HG02610 (cell line): ENCODE data around the gene CCNI.
"Not testable (repeated sequence)": the region's sequence is repeated elsewhere in the genome, so short reads cannot be mapped to it uniquely, and the experiment has no call there.

Experiments
- ATAC-seq: cut with Tn5 transposase; IDR thresholded peaks from one replicate; pipeline ENCODE4 v1.9.1; 2021; ENCODE audit warnings: mild to moderate bottlenecking, moderate library complexity; ENCODE audit not compliant: unreplicated experiment

Gene CCNI

DNA sequence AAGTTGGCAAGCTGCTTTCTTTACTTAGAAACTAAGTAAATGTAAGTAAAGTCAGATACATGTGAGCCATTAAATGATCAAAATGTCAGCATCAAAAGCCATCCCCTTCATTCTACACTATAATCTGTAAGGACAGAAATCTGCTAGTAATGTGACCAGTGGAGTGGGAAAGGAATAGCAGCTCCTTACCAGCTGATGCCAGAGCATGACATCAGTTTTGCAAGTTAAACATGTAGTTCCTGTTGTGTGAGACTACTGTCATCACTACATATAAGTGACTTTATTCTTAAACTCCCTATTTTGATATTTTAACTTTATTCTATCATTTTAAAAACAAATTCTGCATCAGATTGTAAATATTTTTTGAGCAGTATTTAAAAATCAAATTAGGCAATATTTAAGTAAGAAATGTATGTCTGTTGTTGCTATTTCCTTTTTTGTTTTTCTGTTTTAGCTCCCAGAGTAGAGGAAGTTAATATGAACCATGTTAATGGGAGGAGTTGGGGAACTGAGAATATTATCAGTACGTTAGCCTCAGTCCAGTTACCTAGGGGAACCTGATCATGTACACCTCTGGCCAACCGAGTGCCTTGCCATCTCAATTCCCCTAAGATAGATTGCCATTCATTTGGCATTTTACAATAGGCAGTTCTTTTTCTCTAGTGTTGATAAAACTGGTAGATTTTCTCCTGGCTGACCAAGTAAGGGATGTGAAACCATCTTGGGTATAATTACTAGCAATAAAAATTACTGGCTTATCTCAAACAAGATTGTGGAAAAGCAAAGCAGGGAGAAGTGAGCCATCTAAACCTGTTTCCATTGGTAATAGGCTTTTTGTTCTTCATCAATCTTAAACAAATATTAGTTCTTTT lies 34.7 kb downstream of the CCNI start:
- no peak for ATAC-seq

DNA sequence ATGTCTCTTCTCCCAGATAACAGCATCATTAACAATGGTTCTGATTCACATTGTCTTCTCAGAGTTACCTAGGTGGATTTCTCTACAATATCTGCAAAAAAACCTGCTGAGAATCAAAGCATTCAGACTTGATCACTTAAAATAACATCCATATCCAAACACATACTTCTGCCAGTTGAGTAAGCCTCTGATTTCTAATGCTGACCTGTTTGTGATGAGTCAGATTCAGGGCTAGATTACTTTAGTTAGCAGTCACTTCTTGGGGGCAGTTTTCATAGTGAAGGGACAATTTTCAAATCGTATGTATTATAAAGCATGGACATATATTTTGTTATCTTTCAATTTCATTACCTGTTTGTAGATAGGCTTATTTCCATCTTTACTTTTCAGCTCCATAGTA lies 35.5 kb downstream of the CCNI start:
- ATAC-seq, result no peak

DNA sequence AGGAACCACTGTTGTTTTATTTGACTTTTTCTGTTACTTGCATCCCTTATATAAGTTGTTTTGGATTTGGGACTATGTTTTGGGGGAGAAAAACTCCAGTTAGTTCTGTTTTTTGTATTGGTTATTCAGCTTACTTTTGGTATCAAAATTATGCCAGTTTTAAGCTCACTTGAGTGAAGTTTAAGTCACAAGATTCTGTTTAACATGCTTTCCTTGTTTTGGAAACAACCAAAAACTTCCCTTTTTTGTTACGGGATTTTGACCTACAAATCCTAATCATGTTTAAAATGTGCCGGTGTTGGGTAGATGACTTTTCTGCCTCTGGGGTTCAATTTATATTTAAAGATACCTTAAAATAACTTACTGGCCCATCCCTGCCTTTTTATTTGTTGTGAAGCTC lies 36.0 kb downstream of the CCNI start:
- ATAC-seq, result no peak

DNA sequence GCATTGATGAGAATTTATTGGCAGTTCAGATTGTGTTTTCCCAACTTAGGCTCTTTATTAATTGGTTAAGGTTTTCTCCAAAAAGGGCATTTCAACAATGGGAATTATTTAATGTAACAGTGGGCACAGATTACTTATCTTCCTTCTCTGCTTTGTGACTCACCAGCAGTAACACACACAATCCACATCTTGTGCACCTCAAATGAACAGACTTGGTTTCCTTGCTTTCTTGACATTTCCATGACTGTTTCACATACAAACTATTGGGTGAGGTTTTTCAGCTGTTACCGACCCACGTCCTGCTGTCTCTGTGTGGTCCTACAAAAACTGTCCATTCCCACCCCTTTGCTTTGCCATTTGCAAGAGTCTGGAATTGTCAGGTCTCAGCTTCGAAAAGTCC lies 38.1 kb downstream of the CCNI start:
- ATAC-seq, result no peak

DNA sequence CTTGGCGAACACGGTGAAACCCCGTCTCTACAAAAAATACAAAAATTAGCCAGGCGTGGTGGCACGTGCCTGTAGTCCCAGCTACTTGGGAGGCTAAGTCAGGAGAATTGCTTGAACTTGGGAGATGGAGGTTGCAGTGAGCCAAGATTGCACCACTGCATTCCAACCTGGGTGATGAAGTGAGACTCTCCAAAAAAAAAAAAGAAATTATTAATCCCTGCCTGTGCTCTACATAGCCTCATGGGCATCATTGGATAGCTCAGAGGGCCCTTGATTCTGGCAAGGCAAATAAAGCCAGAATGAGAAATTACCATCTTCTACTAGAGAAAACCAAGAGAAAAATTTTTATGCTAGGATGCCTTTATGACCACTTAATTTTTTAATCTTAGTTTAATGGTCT lies 38.6 kb downstream of the CCNI start:
- ATAC-seq, result not testable (repeated sequence)

DNA sequence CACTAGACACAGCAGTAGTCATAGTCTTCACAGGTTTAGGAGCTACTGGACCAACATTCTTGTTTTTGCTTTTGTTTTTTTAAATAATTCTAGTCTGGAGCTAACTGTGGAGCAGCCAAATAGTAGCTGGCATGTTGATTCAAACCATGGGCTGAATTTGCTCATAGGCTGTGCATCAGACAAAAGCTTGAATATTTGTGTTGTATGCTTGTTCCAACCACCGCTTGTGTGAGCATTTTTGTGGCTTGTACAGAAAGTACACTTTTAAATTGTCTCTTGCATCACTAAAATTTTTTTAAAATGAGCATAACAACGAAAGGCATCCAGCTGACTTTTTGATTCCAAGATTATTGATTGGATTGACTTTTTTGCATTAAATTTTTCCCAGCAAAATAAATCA lies 39.6 kb downstream of the CCNI start:
- ATAC-seq, result no peak

DNA sequence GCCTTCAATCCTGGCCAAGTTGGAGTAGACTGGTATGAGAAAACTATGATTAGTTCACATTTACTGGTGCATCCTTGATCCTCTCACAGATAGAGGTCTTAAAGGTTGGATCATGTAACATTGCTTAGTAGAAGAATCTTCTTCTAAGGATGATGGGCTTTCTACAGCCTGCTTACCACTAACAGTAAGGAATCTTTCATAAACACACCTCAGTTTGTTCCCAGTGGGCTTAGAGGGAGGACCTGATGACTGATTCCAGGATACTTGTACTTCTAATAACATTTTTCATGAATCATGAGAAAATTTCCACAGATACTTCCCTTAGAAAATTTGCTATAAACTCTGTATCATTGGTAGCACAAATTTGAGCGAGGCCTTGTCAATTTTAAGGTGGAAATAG lies 40.6 kb downstream of the CCNI start:
- ATAC-seq, result no peak

DNA sequence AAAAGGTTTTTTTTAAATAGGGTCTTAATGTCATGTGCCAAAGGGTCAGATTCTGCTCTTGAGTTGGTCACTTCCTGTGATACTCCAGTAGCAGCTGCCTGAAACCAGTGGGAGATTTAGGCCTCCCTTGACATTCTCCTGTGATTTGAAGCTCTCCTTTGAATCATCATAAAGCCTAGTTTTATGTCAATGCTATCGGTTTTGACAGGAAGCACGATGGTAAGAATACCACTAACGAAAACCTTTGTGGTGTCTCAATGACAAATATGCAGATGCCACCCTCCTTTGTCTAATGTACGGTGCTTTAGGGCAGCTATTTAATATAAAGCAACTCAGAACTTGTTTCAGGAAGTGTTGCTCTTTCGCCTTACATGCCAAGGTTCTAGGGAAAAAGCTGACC lies 44.2 kb downstream of the CCNI start:
- ATAC-seq, result no peak

DNA sequence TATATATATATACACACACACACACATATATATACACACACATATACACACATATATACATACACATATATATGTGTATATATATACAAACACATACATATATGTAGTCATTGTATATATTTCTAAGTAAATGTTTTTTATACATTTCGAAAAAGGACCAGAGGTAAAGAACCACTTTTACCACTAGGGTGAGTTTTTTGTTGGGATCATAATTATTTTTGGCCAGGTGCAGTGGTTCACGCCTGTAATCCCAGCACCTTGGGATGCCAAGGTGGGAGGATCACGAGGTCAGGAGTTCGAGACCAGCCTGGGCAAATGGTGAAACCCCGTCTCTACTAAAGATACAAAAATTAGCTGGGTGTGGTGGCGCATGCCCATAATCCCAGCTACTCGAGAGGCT lies 46.0 kb downstream of the CCNI start:
- not testable (repeated sequence) for ATAC-seq

DNA sequence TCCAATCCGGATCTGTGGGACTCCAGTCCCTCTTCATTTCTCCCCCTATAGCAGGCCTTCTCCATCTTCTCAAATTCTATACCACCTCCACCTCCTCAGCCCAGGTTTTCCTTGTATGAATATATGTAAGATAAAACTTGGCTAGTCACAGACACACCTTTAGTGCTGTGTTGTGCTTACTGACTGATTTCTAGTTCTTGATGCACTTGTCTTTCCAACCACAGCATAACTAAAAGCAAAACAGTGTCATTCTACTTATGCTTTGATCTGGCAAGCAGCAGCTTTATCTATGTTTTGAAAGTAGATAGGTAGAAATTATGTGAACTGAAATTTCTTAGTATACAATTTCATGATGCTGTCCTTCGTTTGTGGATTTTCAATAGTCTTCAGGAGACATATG lies 47.5 kb downstream of the CCNI start:
- no peak for ATAC-seq

DNA sequence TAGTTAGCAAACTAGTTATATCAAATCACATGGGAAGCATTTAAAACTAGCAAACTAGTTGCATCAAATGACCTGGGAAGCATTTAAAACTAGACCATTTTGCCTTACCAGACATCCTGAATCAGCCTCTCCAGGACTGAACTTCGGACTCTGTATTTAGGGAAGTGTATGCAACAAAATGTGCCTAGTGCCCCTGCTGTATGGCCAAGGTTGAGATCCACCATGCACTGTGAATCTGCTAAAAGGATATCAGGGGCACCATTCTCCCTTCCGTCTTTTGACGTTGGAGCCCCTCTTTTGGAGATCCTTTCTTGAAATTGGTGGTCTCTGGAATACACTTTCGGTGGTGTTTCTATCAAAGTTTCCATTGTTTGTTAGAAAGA lies 49.5 kb downstream of the CCNI start:
- no peak for ATAC-seq

DNA sequence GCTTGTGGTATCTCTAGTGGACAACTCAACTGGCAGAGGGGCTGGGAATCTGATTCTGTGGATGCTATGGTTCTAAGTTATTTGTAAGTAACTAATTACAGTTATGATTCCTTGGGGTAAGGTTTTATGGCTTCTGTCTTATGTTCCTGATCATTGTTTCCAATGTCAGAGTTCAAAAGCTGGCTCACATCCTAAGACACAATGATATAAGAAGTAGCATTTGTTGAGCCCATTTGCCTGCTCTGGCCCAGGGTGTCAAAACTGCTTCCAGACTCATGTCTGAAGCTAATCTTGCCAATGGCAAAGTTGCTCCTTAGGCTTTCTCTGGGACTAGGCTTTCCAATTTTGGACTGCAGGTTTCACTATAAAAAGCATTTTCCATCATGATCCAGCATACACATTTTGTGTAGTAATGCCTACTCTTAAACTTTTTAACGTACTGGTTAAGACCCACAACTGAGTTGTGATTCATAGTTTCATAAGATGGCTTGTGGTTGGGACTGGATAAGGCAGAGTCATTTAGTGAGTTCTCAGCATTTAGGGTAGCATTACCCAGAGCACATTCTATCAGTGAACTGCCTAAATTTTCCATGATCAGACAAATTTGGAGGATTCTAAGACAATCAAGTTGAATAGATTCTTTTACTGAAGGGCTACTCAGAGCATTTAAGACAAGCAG lies 50.0 kb downstream of the CCNI start:
- ATAC-seq, result peak; percentile 92

DNA sequence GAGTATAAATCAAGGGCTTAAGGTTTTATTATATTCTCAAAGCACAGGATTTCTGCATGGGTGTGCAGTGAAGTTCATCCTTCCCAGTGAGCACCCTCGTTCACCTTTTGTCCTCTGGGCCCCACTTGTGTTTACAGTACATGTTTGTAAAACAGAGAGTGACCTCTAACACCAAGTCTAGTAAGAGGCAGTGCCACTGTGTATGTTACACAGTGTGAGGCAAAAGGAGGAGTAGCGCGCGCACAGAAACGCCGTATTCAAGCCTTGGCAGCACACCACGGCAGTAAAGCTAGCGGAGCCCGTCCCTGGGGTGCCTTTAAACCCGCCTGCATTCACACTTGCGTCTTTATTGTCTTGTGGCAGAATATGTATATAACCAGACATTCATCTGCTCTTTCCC lies 51.9 kb downstream of the CCNI start:
- ATAC-seq, result no peak

DNA sequence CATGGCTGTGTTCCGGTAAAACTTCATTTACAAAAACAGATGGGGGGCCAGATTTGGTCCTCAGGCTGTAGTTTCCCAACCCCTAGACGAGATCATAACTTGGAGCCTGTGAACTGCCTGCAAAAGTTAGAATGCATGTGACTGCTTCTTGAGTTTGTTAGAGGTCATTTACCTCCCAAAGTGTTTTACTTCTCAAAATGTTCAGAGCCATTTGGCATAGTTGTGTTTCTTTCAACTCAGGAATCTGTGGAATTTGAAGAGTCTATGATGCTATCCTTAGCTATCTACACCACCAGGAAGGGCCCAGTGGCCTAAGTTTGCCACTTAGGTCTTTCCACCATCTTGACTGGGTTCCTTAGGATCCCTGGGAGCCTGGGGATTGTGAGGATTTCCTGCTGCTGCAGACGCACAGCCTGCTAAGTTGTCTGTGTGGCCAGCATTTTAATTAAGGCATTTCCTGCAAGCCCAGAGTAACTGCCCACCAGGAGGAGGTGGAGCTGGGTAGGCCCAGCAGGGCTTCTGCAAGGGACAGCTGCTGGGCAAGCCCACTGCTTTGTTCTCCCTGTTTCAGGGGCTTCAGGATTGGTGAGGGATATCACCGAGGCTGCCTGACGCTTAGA lies 53.1 kb downstream of the CCNI start:
- no peak for ATAC-seq

DNA sequence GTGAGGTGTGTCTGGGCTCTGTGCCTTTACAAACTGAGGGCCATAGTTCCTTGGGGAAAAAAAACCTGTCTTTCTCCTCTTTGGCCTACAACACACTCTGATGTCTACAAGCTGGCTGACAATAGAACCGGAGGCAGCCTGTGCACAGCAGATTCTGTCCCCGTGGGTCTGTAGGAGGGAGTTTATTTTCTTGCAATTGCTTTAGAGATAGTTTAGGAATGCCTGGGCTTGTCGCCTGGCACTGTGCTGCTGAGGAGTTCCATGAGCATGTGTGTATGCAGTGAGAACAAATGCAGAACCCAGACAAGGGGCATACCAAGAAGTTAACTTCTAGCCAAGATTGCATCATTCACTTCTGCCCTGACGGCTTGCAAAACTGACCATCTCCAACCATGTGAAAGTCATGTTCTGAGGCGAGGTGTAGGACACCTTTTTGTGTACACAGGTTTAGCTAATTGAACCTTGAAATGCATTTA lies 54.1 kb downstream of the CCNI start:
- no peak for ATAC-seq

DNA sequence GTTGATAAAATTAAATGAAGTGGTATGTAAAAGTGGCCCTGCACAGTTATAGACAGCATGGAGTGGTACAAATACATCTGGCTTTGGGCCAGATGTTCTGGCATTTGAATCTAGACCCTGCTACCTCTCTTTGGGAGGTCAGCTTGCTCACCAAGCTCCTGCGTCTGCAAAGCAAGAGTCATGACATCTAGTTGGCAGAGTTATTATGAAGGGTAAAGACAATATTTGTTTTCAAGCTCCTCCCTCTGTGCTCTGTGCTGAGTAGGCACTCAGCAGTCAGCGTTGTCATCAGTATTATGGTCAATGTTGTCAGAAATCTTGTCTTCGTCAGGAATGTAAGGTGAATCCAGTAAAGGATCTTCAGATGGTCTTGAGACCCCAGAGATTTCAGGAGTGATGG lies 55.8 kb downstream of the CCNI start:
- no peak for ATAC-seq

DNA sequence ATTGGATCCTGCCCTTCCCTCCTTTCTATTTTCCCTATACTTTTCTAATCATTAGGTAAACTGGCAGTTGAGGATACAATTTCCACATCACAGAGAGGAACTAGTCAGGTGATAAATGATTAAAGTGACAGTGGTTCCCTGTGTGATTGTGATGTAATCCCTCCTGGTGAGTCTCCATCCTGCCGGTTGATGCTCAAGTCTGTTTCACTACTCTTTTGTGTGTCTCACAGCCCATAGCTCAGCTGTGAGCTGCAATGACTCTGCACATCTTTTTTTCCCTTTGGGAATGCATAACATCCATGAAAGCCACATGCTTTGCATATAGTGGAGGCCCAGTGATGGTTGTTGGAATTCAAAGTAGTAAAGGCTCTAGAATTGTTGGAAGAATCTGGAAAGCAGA lies 60.4 kb downstream of the CCNI start:
- no peak for ATAC-seq

DNA sequence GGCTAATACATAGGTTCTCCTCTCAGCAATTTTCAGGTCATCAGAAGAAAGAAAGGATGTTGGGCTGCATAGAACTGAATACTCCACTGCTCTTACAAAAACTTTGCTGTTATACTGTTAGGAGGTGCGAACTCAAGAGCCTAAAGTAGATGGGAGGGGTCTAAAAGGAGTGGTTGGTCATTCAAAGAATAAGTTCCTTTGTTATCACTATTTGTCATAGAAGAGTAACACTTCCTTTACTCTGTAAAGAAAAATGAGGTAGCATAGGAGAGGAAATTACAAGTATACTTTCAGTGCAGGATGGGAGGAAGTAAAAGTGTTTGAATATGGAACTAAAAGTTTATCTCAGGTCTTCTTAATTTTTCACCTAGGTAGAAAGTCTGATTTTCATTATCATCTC lies 61.5 kb downstream of the CCNI start:
- ATAC-seq, result no peak

DNA sequence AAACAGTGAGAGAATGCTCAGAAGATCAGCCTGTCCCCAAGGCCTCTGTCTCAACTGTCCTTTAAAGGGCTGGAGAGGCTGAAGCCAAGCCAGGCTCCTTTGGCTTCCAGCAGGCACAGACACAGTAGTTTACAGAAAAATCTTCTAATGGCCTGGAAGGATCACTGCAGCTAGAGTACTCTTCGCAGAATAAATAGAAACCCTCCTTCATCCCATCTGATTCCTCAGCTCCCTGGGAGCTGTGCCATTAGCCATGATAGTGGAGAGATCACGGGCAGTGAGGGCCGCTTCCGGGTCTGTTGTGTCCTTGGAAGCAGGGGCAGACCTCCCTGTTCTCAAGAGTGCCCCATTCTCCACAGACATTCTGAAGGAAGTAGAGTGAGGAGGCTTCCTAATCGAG lies 63.1 kb downstream of the CCNI start:
- no peak for ATAC-seq

DNA sequence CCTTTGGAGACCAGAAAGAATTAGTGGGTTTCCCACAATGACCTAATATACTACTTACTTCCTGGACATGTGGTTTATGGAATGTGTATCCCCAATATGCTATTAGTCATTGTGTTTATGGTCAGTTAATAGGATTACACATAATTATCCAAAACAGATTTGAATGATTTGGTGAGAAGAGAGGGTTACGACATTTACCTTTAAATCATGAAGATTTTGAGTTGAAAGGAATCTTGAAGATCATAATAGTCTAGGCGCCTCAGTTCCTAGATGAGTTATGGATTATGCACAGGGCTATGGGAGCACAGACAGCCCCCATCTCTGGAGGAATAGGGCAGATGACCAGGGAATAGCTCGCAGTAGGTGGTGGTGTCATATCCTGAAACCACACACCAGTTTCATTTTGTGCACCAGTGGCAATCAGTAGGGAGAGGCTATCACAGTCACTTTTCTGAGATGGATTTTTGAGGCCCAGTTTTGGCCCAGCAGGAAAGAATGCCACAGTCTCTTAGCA lies 64.9 kb downstream of the CCNI start:
- no peak for ATAC-seq

DNA sequence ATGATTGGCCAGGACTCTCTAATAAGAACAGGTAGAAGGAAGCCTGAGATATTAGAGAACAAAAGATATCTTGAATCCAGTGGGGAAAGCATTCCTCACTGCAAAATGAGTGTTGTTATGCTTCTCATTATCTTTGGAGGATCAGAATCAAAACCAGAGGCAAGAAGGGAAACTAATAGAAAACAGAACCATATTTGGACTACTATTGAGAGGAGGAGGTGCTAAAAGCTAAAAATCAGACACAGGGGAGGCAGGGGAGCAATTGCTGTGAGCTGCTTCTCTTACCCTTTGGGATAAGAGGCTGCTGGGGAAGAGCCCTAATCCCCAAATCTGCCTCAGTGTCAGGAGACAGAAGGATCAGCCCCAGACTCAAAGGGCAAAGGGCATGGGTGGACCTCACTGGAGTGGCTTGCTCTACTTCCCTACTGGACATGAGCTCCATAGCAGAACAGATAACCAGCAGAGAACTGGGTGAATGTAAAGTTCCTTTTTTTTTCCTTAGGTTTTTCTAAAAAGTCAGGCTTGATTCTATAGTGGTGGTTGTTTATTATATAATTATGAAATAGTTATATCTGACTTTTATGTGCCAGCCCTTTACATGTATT lies 66.2 kb downstream of the CCNI start:
- no peak for ATAC-seq
